Erythroblast (primary cell): ENCODE results near the gene RELA.
"Not testable (repeated sequence)": the region's sequence is repeated elsewhere in the genome, so short reads cannot be mapped to it uniquely, and the experiment has no call there.

ENCODE experiments used
- DNase-seq, 2 experiments: peaks; one replicate each; lab custom pipeline; 2025; lab: John Stamatoyannopoulos, UW
- GATA1 ChIP-seq: IDR thresholded peaks from 2 replicates; pipeline ENCODE4 v1.6.1; 2011; ENCODE audit warnings: low read depth, mild to moderate bottlenecking, control low read depth, low read length, moderate library complexity
- POLR2A ChIP-seq: IDR thresholded peaks from 2 replicates; pipeline ENCODE4 v1.6.1; 2011; ENCODE audit warnings: mild to moderate bottlenecking, low read length

Gene RELA

DNA sequence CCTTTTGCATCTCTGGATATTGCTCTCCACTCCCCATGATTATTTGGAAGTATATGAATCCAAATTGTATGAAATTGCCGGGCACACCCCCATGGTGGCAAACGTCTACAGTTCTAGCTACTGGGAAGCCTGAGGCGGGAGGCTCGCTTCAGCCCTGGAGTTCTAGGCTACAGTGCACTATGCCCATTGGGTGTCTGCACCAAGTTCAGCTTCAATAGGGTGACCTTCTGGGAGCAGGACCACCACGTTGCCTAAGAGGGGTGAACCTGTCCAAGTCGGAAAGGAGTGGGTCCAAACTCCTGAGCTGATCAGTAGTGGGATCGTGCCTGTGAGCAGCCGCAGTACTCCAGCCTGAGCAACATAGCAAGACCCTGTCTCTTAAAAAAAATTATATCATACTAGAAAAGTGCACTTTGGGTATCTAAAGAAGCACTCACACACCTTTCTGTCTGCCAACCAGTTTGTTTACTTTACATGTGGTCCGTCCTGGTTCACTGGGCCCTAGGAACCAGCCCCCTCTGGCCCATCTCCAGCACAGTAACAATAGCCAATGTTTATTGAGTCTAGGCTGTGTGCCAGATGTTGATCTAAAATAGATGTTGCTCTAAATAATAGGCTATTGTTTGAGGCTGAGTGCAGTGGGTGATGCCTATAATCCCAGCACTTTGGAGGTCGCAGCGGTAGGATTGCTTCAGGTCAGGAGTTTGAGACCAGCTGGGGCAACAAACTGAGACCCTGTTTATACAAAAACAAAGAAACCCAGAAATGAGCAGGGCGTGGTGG lies 32.9 kb upstream of the RELA start:
- TF ChIP-seq GATA1: no peak
- TF ChIP-seq POLR2A: no peak

DNA sequence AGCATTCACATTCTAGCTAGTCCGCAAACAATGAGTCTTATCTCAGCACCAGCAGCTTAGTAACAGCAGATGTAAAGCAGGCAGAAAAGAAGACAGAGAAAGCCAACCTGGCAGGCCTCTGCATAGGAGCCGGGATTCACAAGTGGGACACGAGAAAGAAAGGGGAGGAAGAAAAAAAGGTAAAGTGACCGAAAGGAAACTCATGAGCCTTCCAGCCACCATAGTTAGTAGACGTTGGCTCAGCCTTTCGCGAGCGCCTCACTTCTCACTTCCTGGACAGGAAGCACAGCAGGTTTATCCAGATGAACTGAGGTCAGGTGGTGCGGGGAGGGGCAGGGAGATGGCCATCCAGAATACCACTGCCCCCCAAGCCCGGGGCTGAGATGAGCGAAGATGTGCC lies 29.7 kb upstream of the RELA start:
- DNase-seq: no peak
- TF ChIP-seq GATA1 (no peak), POLR2A (no peak)

More for the DNA sequence above, 32.9 kb upstream of the RELA start:
- no peak for DNase-seq

DNA sequence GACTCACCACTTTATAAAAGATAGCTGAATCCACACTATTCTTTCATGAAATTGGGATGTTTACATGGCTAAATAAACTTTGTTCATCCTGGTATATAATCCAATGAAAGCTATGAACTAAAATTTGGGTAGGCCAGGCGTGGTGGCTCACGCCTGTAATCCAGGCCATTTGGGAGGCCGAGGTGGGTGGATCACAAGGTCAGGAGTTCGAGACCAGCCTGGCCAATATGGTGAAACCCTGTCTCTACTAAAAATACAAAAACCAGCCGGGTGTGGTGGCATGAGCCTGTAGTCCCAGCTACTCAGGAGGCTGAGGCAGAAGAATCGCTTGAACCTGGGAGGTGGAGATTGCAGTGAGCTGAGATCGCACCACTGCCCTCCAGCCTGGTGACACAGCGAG lies 29.1 kb upstream of the RELA start:
- DNase-seq: not testable (repeated sequence)

DNA sequence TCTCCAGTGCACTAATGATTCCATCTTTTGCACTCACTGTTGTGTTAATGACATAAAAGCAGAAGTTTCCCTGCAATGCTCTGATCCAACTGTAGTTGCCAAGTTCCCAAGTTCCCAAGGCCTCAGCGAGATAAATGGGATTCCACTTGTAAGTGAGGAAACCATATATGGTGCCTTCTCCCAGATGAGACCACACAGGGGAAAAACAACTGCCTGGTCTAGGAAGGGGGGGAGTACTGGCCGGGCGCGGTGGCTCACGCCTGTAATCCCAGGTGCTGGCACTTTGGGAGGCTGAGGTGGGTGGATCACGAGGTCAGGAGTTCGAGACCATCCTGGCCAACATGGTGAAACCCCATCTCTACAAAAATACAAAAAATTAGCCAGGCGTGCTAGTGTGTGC lies 23.3 kb upstream of the RELA start:
- no peak for DNase-seq
- TF ChIP-seq GATA1 (no peak), POLR2A (no peak)

DNA sequence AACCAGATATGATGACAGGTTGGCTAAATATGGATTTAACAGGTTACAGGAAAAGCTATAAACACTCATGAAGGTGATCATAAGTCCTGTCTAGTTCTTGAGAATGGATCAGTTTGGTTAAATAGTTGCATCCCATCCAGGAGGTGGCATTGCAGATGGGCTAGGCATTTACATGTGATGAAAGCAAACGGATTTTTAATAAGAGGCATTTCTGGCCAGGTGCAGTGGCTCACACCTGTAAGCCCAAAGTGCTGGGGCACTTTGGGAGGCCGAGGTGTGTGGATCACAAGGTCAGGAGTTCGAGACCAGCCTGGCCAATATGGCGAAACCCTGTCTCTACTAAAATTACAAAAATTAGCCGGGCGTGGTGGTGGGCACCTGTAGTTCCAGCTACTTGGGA lies 20.8 kb upstream of the RELA start:
- DNase-seq: not testable (repeated sequence)

DNA sequence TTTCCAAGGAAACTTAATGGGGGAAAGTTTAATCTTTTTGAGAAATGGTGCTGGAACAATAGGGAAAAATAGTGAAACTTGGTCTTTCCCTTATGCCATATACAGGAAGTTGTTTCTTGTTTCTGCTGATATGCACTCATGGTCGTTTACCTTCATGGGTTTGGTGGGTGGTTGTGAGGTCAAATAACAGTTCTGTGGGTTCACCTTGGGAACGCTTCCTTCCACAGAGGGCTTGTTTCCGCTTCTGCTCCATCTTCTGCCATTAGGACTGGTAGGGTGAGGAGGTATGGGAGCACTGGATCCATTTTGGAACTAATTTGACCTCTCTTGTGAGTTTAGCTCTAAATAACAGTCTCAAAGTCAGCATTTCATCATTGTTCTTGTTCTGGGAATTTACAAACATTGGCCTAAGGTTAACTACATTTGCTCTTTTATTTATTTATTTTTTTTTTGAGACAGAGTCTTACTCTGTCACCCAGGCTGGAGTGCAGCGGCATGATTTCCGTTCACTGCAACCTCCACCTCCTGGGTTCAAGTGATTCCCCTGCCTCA lies 17.6 kb upstream of the RELA start:
- DNase-seq: no peak
- TF ChIP-seq POLR2A: no peak
- no peak for TF ChIP-seq GATA1

DNA sequence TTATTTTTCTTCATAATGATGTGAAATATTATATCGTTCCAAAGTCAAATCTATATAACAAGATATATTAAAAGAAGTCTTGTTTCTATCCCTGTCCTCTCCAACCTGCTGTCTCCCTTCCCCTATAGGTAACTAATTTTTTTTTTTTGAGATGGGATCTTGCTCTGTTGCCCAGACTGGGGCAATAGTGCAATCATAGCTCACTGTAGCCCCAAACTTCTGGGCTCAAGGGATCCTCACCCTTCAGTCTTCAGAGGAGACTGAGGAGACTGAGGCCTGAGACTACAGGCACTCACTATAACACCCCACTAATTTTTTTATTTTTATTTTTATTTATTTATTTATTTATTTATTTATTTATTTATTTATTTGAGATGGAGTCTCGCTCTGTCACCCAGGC lies 10.3 kb upstream of the RELA start:
- TF ChIP-seq GATA1 (no peak), POLR2A (no peak)
- no peak for DNase-seq

DNA sequence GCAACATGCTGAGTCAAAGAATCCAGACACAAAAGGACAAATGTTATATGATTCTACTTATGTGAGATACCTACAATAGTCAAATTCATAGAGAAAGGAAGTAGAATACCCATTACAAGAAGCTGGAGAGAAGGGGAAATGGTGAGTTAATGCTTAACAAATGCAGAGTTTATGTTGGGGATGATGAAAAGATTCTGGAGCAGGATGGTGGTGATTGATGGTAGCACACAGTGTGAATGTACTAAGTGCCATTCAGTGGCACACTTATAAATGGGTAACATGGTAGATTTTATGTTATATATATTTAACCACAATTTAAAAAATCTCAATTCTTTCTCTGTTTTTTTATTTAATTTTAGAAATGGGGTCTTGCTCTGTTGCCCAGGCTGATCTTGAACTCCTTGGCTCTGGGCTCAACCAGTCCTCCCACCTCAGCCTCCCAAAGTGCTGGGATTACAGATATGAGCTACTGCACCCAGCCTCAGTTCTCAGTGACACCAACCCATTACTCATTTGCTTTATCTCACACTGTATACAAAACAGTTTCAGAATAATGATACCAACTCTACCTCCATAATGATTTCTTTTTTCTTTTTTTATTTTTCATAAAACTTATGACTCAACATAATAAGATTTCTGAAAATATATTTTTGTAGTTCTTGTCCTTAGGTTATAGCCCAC lies 9.6 kb upstream of the RELA start:
- no peak for DNase-seq
- no peak for TF ChIP-seq POLR2A
- TF ChIP-seq GATA1: no peak

DNA sequence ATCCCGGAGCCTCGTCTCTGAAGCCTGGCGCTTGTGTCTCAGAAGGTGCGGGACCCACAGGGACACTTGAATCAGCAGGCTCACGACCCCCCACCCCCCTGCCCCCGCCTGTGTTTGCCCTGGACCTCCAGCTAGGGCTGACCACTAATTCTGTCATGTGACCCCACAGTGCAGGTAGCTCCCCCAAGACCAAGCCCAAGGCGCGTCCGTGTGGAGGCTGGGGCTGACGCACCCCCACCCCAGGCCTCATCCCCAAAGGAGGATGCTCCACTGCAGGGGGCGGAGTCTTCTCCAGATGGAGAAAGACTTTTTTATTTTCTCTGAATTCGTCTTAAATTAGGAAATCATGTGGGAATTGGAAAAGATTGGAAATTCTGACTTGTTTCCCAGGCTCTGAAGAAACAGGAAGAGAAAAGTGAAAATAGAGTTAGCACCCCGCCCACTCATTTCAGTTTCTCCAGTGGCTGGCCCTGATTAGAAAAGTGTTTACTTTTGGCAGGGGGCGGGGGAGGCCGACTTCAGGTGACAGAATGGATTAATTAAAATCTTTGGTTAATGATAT lies 1.0 kb upstream of the RELA start:
- DNase-seq: peak in 1 of 2 experiments; percentile 75
- TF ChIP-seq POLR2A: no peak
- TF ChIP-seq GATA1: no peak

DNA sequence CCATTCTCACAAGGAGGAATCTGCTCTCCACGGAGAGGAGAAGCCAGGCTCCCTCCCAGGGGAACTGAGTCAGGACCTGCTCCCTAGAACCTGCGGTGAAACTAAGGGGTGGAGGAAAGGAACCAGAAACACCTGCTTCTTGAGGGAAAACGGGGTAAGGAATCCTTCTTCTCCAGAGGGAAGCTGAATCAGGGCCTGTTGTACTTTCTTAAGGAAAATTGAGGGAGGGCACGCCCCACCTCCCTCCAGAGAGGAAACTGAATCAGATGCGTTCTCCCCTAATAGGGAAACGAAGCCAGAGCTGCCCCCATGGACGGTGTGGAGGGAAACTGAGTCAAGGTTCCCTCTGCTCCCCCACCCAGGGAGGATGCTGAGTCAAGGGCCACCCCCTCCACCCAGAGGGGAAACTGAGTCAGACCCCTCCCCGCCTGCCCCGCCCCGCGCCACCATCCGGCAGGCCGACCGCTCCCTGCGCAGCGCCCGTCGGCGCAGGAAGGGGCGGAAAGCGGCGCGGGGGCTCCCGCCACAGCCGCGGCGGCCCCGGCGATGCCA lies 393 bp downstream of the RELA start:
- TF ChIP-seq GATA1: no peak
- no peak for TF ChIP-seq POLR2A
- DNase-seq: no peak

DNA sequence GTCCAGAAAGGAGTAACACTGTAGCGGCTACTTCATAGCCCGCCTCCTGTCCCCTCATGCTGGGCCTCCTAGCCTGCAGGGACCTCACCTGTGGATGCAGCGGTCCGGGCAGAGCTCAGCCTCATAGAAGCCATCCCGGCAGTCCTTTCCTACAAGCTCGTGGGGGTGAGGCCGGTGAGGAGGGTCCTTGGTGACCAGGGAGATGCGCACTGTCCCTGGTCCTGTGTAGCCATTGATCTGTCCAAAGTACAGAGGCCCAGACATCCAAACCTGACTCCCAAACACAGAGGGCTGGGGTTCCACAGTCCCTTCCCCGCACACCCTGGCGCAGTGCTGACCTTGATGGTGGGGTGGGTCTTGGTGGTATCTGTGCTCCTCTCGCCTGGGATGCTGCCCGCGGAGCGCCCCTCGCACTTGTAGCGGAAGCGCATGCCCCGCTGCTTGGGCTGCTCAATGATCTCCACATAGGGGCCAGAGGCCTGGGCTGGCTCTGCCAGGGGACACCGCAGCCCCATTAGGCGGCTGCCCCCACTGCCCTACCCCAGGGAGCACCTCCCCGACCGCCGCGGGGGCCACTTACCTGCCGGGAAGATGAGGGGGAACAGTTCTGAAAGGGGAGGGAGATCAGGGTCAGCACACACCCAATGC lies 993 bp downstream of the RELA start:
- TF ChIP-seq GATA1 (no peak), POLR2A (no peak)
- DNase-seq: no peak

DNA sequence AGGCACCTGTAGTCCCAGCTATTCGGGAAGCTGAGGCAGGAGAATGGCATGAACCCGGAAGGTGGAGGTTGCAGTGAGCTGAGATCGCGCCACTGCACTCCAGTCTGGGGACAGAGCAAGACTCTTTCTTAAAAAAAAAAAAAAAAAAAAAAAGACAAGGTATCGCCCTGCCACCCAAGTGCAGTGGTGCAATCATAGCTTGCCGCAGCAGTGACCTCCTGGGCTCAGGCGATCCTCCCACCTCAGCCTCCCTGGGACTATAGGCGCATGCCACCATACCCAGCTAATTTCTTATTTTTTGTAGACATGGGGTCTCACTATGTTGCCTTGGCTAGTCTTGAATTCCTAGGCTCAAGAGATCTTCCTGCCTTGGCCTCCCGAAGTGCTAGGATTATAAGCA lies 1.8 kb downstream of the RELA start:
- DNase-seq: not testable (repeated sequence)

DNA sequence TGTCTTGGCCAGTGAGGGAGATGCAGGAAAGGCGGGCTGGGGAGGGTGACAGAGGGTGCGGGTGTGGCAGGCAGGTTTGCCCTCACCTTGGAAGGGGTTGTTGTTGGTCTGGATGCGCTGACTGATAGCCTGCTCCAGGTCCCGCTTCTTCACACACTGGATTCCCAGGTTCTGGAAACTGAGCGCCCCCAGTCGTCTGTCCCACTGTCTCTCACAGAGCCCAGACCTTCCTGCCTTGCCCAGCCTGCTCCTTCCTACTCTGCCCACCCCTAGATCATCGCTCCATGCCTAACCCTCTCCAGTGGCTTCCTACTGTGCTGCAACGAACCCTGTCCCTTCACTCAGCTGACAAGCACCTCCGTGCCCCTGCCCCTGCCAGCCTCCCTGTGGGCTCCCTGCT lies 2.7 kb downstream of the RELA start:
- DNase-seq: no peak
- TF ChIP-seq POLR2A (no peak), GATA1 (no peak)
